Mesothelial cell of epicardium (in vitro differentiated cells): ENCODE data around the gene VIPAS39. TPM values are rescaled to one million over a fixed set of nuclear protein-coding genes. Genes with fewer than 3 reads are reported as not detected.

ENCODE experiments used
- DNase-seq, 2 experiments: peaks; one replicate each; pipeline ENCODE4 v3.0.0; 2021; ENCODE audit warnings: low spot score in 2 of 2; ENCODE audit not compliant: unreplicated experiment in 2 of 2
- H3K27ac Mint-ChIP-seq: 2 replicates; pipeline ENCODE4 v1.8.0; 2021; ENCODE audit warnings: mixed read lengths
- H3K27me3 Mint-ChIP-seq: 2 replicates; pipeline ENCODE4 v1.8.0; 2021; ENCODE audit warnings: low read depth, mixed read lengths
- H3K36me3 Mint-ChIP-seq: 2 replicates; pipeline ENCODE4 v1.8.0; 2021; ENCODE audit warnings: mixed read lengths
- H3K4me1 Mint-ChIP-seq: 2 replicates; pipeline ENCODE4 v1.8.0; 2021; ENCODE audit warnings: mixed read lengths
- H3K4me3 Mint-ChIP-seq: 2 replicates; pipeline ENCODE4 v1.8.0; 2021; ENCODE audit warnings: mild to moderate bottlenecking, moderate library complexity, mixed read lengths
- H3K9me3 Mint-ChIP-seq: 2 replicates; pipeline ENCODE4 v1.8.0; 2021; ENCODE audit warnings: mixed read lengths
- total RNA-seq: library from RNA; stranded (reverse); gene quantifications from 3 replicates; pipeline ENCODE4 v1.2.1, GENCODE V29; 2021
- TF ChIP-seq, protein P1 (sequence below): fragments of 200-600 bp; sonication (generic); IDR thresholded peaks from one replicate; pipeline ENCODE4 v1.5.0; 2021; ENCODE audit warnings: antibody characterized with exemption; ENCODE audit not compliant: unreplicated experiment

The VIPAS39 gene
- total RNA-seq, 1 donor from 2014 or later: 25.8 TPM

- H3K4me1 Mint-ChIP-seq: peaks cover 4% of the 10 kb centered on the region
- H3K9me3 Mint-ChIP-seq: peaks cover 4% of the 10 kb centered on the region
- H3K4me3 Mint-ChIP-seq: peak within 1 kb of the TSS; percentile 65
- DNase-seq: peak in 1 of 2 experiments; percentile 50
- peaks cover 43% of the 10 kb centered on the region for H3K27me3 Mint-ChIP-seq
- H3K36me3 Mint-ChIP-seq: peaks cover 5% of the 10 kb centered on the region
- H3K27ac Mint-ChIP-seq: no peak within 1 kb of the TSS
- TF ChIP-seq, protein P1, sequence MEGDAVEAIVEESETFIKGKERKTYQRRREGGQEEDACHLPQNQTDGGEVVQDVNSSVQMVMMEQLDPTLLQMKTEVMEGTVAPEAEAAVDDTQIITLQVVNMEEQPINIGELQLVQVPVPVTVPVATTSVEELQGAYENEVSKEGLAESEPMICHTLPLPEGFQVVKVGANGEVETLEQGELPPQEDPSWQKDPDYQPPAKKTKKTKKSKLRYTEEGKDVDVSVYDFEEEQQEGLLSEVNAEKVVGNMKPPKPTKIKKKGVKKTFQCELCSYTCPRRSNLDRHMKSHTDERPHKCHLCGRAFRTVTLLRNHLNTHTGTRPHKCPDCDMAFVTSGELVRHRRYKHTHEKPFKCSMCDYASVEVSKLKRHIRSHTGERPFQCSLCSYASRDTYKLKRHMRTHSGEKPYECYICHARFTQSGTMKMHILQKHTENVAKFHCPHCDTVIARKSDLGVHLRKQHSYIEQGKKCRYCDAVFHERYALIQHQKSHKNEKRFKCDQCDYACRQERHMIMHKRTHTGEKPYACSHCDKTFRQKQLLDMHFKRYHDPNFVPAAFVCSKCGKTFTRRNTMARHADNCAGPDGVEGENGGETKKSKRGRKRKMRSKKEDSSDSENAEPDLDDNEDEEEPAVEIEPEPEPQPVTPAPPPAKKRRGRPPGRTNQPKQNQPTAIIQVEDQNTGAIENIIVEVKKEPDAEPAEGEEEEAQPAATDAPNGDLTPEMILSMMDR: no peak
Observed at GRCh38 chr14:77498120-77498979, 40.9 kb upstream of the VIPAS39 start, which contains the start of gene ISM2. Gene ISM2 (minus strand): TSS chr14:77498816. CDS start chr14:77498793, 23 bp downstream.

GRCh38 chr14:77495334-77495733 is 37.9 kb upstream of the VIPAS39 start:
- Mint-ChIP-seq H3K9me3 (no peaks in the 10 kb centered on the region), H3K4me1 (peaks cover 4% of the 10 kb centered on the region), H3K27me3 (peaks cover 32% of the 10 kb centered on the region), H3K4me3 (no peak overlapping the region), H3K27ac (no peak overlapping the region), H3K36me3 (no peaks in the 10 kb centered on the region)
- DNase-seq: no peak
- TF ChIP-seq, protein P1: no peak

DNA sequence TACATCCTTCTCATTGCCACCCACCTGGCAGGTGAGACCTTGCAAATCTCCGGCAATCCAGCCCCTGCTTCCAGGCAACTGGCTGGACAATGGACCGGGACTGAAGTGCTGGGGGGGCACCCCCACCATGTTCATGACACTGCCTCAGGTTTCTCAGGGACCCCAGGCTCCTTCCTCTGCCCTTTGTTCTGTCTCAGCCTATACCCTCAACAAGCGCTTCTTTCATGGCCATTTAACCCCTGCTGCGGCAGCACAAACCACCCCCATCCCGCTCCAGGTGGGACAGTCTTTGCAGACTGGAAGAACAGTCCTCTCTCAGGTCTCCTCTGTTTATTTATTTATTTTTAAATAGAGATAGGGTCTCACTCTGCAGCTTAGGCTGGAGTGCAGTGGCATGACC is 33.7 kb upstream of the VIPAS39 start:
- Mint-ChIP-seq H3K27me3 (peaks cover 5% of the 10 kb centered on the region), H3K36me3 (no peaks in the 10 kb centered on the region), H3K4me3 (no peak overlapping the region), H3K4me1 (no peaks in the 10 kb centered on the region), H3K27ac (no peak overlapping the region), H3K9me3 (no peaks in the 10 kb centered on the region)
- no peak for DNase-seq
- TF ChIP-seq, protein P1: no peak

DNA sequence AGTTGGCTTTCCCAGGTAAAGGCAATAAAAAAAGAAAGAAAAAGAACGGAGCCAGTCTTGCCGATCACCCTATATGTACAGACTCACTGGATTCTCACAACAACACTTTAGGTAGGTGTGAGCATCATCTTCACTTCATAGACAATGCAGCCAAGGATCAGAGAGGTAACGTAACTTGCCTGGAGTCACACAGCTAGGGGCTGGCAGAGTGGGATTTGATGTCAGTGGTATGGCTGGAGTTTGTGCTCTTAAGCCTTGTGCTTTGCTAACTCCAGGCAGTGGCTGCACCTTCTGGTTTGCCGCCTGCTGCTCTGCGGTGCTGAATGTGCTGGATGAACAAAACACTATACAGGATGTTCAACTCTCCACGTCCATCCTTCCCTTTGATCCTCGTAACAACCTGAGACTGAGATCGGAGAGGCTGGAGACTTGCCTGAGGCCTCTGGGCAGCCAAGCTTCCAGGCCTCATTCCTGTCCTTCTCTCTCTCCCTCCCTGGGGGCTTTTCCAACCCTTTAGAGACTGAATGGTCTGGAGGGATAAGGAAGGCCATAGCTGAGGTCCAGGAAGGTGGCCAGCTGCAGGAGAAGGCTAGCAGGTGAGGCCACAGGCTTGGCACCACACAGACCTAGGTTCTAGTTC is 33.1 kb upstream of the VIPAS39 start:
- Mint-ChIP-seq H3K27ac (no peak overlapping the region), H3K4me1 (no peaks in the 10 kb centered on the region), H3K27me3 (no peaks in the 10 kb centered on the region), H3K36me3 (no peaks in the 10 kb centered on the region), H3K9me3 (no peaks in the 10 kb centered on the region), H3K4me3 (no peak overlapping the region)
- TF ChIP-seq, protein P1: no peak
- DNase-seq: no peak

- H3K9me3 Mint-ChIP-seq: no peaks in the 10 kb centered on the region
- H3K36me3 Mint-ChIP-seq: no peaks in the 10 kb centered on the region
- TF ChIP-seq, protein P1: no peak
- DNase-seq: no peak
- no peaks in the 10 kb centered on the region for H3K4me1 Mint-ChIP-seq
- H3K27me3 Mint-ChIP-seq: no peaks in the 10 kb centered on the region
- H3K4me3 Mint-ChIP-seq: no peak overlapping the region
- H3K27ac Mint-ChIP-seq: no peak overlapping the region
Observed at GRCh38 chr14:77489041-77489440, 31.6 kb upstream of the VIPAS39 start.
